Measurements from ENCODE around the gene PNLIPRP3.

Gene PNLIPRP3

DNA sequence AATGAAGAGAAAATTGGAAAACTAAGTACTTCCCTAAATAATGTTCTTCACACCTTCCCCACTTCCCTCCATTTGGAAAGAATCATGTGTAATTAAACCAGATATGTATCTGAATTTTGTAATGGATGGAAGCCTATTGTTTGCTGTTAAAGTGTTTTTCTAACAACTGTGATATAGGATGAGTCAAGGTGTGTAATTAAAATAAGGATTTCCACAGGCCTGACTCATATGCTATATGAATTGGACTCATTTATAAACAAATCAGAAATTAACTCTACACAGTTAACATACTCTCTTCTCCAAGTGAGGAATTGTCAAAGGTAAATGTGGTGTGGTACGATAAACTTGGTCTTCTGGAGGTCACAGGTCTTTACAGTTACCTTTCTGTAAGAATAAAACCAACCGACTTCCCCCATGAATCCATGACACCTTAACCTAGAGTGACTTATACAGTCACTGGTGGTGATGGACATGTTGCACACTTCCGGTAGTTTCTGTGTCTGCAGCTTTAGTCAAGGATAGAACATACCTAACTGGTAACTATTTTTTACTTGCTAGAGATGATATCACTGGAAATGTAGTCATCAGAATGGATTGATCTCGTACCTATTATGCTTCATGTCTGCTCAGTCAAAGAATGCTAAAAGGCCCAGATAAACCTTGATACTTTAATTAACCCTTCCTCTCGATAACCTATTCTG, 12.8 kb downstream of the PNLIPRP3 start:
- Histone ChIP-seq H3K4me3 (IDR thresholded peaks at IDR 0.05; ENCODE audit: insufficient read depth, low read depth, low read length) (no peak overlapping the region), H2AFZ (ENCODE audit: low read depth) (no peak overlapping the region), H4K20me1 (ENCODE audit: insufficient read depth) (no peaks in the 10 kb centered on the region), H3K27me3 (ENCODE audit: insufficient read depth, low read depth) (no peaks in the 10 kb centered on the region), H3K4me2 (no peak overlapping the region), H3K9ac (no peak overlapping the region), H3K36me3 (ENCODE audit: insufficient read depth) (no peaks in the 10 kb centered on the region), H3K27ac (no peak overlapping the region), H3K4me1 (ENCODE audit: low read depth, poor library complexity, severe bottlenecking) (no peaks in the 10 kb centered on the region), H3K79me2 (ENCODE audit: insufficient read depth, low read depth) (no peaks in the 10 kb centered on the region)
- TF ChIP-seq, protein P1, sequence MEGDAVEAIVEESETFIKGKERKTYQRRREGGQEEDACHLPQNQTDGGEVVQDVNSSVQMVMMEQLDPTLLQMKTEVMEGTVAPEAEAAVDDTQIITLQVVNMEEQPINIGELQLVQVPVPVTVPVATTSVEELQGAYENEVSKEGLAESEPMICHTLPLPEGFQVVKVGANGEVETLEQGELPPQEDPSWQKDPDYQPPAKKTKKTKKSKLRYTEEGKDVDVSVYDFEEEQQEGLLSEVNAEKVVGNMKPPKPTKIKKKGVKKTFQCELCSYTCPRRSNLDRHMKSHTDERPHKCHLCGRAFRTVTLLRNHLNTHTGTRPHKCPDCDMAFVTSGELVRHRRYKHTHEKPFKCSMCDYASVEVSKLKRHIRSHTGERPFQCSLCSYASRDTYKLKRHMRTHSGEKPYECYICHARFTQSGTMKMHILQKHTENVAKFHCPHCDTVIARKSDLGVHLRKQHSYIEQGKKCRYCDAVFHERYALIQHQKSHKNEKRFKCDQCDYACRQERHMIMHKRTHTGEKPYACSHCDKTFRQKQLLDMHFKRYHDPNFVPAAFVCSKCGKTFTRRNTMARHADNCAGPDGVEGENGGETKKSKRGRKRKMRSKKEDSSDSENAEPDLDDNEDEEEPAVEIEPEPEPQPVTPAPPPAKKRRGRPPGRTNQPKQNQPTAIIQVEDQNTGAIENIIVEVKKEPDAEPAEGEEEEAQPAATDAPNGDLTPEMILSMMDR (conservative IDR thresholded peaks at IDR 0.05; ENCODE audit: low read depth, low read length), result no peak

DNA sequence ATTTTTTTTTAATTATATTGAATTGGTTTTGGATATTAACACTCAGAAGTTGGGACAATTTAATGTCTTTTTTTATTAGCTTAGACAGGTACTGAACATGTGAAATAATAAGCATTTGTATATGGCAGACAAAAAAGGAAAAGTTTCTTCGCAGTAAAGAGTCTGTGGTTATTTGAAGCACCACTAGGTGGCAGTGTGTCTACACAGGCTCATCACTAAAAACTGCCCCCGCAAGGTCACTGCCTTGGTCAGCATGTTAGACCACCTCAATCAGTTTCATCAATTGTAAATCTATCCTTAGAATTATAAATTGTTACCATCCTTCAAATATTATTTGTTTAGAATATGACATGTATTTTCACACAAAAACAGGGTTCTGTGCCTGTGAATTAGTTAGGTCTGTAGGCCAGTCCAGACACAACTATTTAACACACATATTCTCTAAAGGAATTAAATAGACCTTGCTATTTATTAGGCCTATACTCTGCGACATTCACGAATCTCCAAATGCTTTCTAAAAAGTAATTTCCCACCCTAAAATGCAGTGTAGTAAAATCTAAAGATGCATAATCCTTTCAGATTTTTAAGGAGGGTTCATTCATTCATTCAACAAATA, 17.0 kb downstream of the PNLIPRP3 start:
- TF ChIP-seq, protein P1 (conservative IDR thresholded peaks at IDR 0.05; ENCODE audit: low read depth, low read length), result peak; percentile 80

DNA sequence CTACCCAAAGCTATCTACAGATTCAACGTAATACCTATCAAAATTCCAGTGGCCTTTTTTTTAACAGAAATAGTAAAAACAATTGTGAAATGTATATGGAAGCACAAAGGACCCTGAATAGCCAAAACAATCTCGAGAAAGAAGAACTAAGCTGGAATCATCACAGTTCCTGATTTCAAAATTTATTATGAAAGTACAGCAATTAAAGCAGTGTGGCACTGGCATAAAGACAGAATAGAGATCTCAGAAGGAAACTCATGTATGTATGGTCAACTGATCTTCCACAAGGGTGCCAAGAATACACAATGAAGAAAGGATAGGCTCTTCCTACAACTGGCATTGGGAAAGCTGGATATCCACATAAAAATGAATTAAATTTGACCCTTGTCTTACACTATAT, 23.2 kb downstream of the PNLIPRP3 start:
- Histone ChIP-seq H3K4me2 (no peak overlapping the region), H3K4me3 (IDR thresholded peaks at IDR 0.05; ENCODE audit: insufficient read depth, low read depth, low read length) (no peak overlapping the region), H3K36me3 (ENCODE audit: insufficient read depth) (no peaks in the 10 kb centered on the region), H3K79me2 (ENCODE audit: insufficient read depth, low read depth) (no peaks in the 10 kb centered on the region), H3K27me3 (ENCODE audit: insufficient read depth, low read depth) (no peaks in the 10 kb centered on the region), H2AFZ (ENCODE audit: low read depth) (no peak overlapping the region), H3K27ac (no peak overlapping the region), H3K4me1 (ENCODE audit: low read depth, poor library complexity, severe bottlenecking) (no peaks in the 10 kb centered on the region), H4K20me1 (ENCODE audit: insufficient read depth) (no peaks in the 10 kb centered on the region), H3K9ac (no peak overlapping the region)
- TF ChIP-seq, protein P1 (conservative IDR thresholded peaks at IDR 0.05; ENCODE audit: low read depth, low read length), result no peak

More for the DNA sequence above, 17.0 kb downstream of the PNLIPRP3 start:
- Histone ChIP-seq H3K27me3 (ENCODE audit: insufficient read depth, low read depth) (no peaks in the 10 kb centered on the region), H2AFZ (ENCODE audit: low read depth) (no peak overlapping the region), H3K4me3 (IDR thresholded peaks at IDR 0.05; ENCODE audit: insufficient read depth, low read depth, low read length) (no peak overlapping the region), H3K36me3 (ENCODE audit: insufficient read depth) (no peaks in the 10 kb centered on the region), H3K27ac (no peak overlapping the region), H3K9ac (no peak overlapping the region), H3K79me2 (ENCODE audit: insufficient read depth, low read depth) (no peaks in the 10 kb centered on the region), H3K4me1 (ENCODE audit: low read depth, poor library complexity, severe bottlenecking) (no peaks in the 10 kb centered on the region), H3K4me2 (no peak overlapping the region), H4K20me1 (ENCODE audit: insufficient read depth) (no peaks in the 10 kb centered on the region)

GRCh38 chr10:116451711-116452337, 24.2 kb downstream of the PNLIPRP3 start:
- H3K27ac ChIP-seq, result no peak overlapping the region
- H2AFZ ChIP-seq (ENCODE audit: low read depth), result no peak overlapping the region
- no peaks in the 10 kb centered on the region for H3K79me2 ChIP-seq (ENCODE audit: insufficient read depth, low read depth)
- H3K36me3 ChIP-seq (ENCODE audit: insufficient read depth), result no peaks in the 10 kb centered on the region
- no peaks in the 10 kb centered on the region for H4K20me1 ChIP-seq (ENCODE audit: insufficient read depth)
- no peaks in the 10 kb centered on the region for H3K4me1 ChIP-seq (ENCODE audit: low read depth, poor library complexity, severe bottlenecking)
- no peak overlapping the region for H3K4me3 ChIP-seq (IDR thresholded peaks at IDR 0.05; ENCODE audit: insufficient read depth, low read depth, low read length)
- no peak overlapping the region for H3K9ac ChIP-seq
- H3K4me2 ChIP-seq, result no peak overlapping the region
- no peaks in the 10 kb centered on the region for H3K27me3 ChIP-seq (ENCODE audit: insufficient read depth, low read depth)
- TF ChIP-seq, protein P1 (conservative IDR thresholded peaks at IDR 0.05; ENCODE audit: low read depth, low read length), result no peak
